GM12872 (cell line): ENCODE data around the gene BCAS3.

Experiments used
- TF ChIP-seq, protein P1 (sequence below): IDR thresholded peaks from 3 replicates; pipeline ENCODE4 v1.5.1; 2011; ENCODE audit warnings: low read depth, mild to moderate bottlenecking, low read length, moderate library complexity; ENCODE audit not compliant: insufficient read depth

Gene BCAS3

DNA sequence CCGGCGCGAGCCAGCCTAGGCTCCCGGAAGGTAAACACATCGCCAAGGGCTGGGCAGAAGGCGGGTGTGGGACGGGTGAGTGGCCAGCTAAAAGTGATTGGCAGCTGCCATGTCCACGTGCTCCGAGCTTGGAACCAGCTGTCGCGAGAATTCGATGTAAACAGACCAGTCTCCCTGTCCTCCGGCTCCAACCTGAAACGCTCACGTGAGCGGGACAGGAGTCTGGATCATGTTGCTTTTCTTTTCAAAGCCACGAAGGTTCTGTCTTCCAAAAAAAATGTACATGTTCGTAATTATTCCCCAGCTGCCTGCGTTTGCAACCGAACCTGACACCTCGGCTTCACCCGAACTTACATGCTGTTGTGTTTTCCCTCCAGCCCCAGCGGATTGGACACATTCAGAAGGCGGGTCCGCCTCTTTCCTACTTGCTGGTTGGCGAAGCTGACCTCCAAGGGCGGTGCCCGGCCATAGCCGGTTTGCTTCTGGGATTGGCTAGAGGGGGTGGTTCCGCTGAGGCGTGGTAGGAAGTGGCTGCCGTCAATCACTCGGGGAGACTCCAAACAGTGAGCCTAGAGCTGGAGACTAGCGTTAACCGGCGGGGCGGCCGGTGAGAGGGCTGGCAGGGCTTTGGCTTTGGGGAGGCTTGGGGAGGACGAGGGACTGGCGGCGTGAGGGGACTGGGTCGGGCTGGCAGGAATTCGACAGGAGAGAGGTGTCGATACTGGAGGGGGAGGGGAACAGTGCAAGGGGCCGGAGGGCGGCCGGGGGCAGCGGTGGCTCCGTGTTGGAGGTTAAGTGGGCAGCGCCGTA, at the start of gene BCAS3:
Gene BCAS3, plus strand, starts transcription at position 544 of the 810 bp plus-strand sequence.
- TF ChIP-seq, protein P1, sequence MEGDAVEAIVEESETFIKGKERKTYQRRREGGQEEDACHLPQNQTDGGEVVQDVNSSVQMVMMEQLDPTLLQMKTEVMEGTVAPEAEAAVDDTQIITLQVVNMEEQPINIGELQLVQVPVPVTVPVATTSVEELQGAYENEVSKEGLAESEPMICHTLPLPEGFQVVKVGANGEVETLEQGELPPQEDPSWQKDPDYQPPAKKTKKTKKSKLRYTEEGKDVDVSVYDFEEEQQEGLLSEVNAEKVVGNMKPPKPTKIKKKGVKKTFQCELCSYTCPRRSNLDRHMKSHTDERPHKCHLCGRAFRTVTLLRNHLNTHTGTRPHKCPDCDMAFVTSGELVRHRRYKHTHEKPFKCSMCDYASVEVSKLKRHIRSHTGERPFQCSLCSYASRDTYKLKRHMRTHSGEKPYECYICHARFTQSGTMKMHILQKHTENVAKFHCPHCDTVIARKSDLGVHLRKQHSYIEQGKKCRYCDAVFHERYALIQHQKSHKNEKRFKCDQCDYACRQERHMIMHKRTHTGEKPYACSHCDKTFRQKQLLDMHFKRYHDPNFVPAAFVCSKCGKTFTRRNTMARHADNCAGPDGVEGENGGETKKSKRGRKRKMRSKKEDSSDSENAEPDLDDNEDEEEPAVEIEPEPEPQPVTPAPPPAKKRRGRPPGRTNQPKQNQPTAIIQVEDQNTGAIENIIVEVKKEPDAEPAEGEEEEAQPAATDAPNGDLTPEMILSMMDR = no peak

DNA sequence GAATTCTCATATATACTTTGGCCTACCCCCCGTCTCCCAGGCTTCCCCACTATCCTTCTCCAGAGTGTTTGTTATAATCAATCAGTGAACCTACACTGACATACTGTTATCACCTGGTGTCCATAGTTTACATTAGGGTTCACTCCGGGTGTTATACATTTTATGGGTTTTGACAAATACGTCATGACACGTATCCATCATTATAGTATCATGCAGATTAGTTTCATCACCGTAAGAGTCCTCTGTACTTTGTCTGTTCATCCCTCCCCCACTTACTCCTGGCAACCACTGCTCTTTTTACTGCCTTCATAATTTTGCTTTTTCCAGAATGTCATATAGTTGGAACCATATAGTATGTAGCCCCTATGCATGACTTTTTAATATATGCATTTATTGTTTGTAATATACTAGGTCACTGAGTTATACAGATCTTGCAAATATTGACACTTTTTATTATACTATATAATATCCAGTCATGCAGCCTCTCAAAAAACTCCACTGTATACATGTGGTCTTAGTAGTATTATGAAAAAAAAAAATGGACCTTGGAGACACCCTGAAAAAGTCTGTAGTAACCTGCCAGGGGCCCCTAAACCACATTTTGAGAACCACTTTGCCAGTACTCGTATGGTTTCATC, 49.3 kb upstream of the BCAS3 start:
- TF ChIP-seq, protein P1 = no peak

DNA sequence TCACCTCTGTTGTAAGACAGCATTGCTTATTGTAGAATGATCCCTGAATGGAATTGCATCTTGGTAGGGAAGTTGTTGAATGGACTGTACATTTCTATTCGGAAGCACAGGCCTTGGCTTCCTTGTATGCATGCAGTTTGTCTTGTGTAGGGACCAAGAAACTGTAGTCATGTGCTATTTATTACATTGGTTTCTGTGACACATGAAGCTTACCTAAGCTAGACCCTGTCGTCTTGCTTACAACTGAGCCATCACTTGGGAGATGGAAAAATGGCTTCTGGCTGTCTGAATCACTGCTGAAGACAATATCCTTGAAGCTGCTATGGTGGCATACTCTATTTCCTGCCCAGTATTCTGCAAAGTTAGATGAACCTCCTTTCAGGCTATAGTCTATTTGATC, 48.5 kb upstream of the BCAS3 start:
- TF ChIP-seq, protein P1 = no peak

DNA sequence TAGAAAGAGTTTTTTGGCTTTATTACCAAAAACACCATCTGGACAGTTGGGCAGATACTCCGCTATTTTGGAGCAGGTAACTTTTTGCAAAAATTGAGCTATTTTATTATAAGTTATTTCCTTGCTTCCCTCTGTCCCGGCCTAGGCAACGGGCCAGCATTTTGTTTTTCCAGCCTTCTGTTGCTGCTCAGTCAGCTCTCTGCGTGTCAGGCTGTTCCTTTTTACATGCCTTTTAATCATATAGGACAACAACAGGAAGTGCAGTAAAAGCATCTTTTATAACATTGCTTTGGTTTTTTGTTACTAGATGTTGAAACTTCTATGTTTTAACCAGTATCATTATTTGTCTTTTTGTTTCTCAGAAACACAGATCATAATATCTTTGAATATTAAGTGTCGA, 47.3 kb upstream of the BCAS3 start:
- TF ChIP-seq, protein P1 = no peak

DNA sequence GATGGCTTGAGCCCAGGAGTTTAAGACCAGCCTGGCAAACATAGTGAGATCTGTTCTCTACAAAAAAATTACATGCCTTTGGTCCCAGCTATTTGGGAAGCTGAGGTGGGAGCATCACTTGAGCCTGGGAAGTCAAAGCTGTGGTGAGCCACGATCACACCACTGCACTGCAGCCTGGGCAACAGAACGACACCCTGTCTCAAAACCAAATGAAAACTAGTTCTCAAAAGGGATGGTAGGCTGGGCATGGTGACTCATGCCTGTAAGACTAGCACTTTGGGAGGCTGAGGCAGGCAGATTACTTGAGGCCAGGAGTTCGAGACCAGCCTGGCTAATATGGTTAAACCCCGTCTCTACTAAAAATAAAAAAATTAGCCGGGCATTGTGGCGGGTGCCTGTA, 46.5 kb upstream of the BCAS3 start:
- TF ChIP-seq, protein P1 = no peak

DNA sequence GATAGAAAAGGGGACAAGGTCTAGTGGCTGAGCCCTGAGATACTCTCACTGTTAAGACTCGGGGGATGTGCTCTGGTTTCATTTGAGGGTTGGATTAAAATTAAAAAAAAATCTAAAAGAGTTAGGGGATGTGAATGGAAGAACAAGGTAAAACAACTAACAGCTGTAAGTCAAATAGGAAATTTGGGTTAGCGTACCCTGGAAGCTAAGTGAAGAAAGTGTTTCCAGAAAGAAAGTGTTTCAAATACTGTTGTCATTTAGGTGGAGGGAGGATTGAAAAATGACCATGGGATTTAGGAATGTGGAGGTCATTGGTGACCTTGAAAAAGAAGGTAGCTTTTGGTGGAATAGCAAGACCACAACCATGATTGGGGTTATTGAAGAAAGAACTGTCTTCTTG, 40.0 kb upstream of the BCAS3 start:
- TF ChIP-seq, protein P1 = no peak

DNA sequence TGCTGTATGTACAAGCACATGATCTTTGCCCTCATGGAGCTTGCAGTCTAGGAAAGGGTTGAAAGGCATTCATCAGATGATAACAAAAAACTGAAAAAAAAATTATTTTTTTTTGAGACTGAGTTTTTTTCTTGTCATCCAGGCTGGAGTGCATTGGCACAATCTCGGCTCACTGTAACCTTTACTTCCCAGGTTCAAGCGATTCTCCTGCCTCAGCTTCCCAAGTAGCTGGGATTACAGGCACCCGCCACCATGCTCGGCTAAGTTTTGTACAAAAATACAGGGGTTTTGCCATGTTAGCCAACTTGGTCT, 38.7 kb upstream of the BCAS3 start:
- TF ChIP-seq, protein P1 = no peak
